Measurements from ENCODE around the gene BIRC7.

GRCh38 chr20:63283397-63284082 lies 47.8 kb downstream of the BIRC7 start:
- TF ChIP-seq ELK1 (IDR thresholded peaks at IDR 0.05; ENCODE audit: borderline replicate concordance, low read depth, low read length) (no peak), CTCF (conservative IDR thresholded peaks at IDR 0.05; ENCODE audit: low read depth, low read length) (no peak), POLR2A (IDR thresholded peaks at IDR 0.05; ENCODE audit: low read depth, low read length) (no peak), MAFK (IDR thresholded peaks at IDR 0.05; ENCODE audit: low read depth, low read length) (no peak), RAD21 (IDR thresholded peaks at IDR 0.05; ENCODE audit: low read length) (no peak), BHLHE40 (IDR thresholded peaks at IDR 0.05; ENCODE audit: low read depth, low read length) (no peak)

All from IMR-90 (cell line).